CD4-positive, alpha-beta T cell treated with Interleukin-4 for 1 hour (primary cell): ENCODE measurements around the gene VILL.

Experiments used
- DNase-seq, 2 donors: peaks; one replicate each; pipeline ENCODE4 v3.0.0-alpha.2; 2020 to 2022

The VILL gene

GRCh38 chr3:37990527-37990926 lies at the start of gene VILL:
TSS of gene VILL (plus strand) at chr3:37990786. CDS start at chr3:37993673, 2,887 bp downstream.
- DNase-seq = peak in 1 of 2 donors; percentile 7

- DNase-seq = no peak
These were observed 48.7 kb upstream of the VILL start for GRCh38 chr3:37941608-37942508.

DNA sequence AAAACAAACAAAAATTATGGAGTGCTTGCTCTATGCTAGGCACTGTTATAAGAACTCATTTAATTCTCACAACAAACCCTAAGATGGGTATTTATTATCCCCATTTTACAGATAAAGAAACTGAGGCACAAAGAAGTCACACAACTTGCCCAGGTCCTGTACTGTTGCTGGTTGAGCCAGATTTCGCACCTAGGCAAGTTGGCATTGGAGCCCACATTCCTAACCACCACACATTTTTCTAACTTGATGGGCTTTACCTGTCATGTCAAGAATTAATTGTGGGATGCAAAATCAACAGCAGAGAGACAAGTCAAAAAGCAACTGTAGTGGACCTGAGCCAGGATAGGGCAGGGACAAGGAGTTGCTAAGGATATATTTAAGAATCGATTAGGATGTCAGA lies 47.9 kb upstream of the VILL start:
- DNase-seq = no peak

DNA sequence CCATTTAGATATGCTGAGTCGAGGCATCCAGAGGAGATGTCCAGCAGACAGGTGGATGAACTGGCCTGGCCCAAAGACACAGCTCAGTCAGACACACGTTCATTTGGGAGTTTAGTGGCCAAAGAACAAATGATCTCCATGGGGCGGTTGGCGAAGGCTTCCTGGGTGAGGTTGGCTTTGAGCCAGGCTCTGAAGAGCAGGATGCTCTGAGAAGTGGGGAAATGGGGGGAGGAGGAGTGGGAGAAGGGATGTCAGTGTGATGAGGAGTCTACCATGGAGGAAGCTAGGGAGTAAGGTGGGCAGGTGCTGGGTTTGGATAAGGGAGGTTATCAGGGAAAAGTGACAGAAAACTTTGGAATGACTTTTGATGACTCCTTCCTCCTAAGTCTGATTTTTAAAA lies 47.5 kb upstream of the VILL start:
- DNase-seq = no peak

- DNase-seq = no peak
These were observed 46.8 kb upstream of the VILL start for GRCh38 chr3:37943631-37944314.

GRCh38 chr3:37944391-37944842 lies 46.2 kb upstream of the VILL start:
- DNase-seq = no peak

DNA sequence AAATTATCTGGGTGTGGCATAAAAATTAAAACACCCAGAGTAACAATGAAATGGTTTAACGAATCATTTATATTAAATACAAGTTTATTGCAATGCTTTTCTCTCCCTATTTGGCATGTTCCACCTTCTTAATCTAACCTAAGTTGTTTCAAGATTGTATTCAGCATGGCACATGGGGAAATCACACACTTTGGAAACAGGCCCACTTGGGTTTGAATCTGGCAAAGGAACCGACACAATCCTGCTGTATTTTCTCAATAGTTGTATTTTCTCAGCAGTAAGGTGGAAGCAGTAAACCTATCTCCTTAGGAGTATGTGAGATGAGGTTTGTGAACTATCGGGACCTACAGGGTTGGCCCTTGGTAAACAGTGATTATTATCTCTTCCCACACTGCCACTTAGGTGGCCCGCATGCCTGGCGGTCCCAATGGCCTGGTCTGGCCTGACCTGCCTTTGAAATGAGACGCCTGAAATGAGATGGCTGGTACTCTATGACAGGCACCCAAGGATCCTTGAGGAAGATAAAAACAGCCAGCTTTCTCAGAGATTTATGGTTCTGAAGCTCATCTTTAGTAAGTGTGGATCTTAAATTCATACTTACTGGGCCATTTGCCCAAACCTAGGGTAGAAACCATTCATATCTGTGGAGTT lies 45.3 kb upstream of the VILL start:
- DNase-seq = no peak

DNA sequence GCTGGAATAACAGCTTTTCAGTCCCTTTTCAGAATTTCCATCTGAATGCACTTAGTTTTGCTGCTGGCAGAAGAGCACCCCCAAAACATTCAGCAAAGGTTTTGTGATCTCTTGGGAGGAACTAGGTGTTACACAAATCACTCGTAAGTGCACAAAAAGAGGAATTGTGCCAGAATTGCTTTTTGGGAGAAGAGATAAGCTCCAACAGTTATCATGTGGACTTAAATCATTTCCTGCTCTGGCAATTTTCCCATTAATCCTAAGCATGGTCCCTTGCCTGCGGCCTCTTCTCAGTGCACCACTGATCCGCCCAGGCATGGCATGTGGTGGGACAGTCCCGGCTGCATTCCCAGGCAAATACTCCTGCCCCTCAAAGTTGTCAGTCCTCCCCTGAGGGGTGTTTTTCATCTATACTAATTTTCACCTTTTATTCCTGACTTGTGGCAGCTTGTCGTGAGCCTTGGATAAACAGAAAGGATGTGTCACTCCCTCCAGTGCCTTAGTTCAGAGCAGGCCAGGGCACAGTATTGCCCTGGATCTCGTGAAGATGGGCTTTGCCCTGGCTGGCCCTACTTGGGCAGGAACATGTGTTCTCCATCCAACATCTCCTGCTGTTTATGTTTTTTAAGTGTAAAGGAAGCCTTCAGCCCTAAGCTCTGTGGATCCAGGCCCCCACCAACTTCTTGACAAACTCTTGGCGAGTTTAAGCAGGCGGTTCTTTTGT lies 44.6 kb upstream of the VILL start:
- no peak for DNase-seq

GRCh38 chr3:37946531-37946889 lies 44.1 kb upstream of the VILL start:
- DNase-seq = no peak

GRCh38 chr3:37949866-37950265 lies 40.7 kb upstream of the VILL start:
- DNase-seq = no peak

DNA sequence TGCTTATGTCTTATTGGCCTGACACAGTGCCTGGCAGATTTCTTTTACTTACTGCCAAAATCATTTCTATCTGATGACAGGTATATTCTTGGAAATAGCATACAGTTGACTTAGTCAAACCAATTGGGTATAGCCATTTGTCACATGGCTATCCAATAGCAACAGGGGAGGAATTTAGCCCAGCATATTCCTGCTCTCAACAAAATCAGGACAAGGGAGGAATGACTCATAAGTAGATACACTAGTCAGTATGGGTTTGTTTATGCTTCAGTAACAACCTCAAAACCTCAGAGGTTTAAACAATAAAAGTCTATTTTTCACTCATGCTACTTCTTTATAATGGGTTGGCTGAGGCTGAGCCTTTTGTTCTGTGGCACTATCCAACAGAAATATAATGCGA lies 38.0 kb upstream of the VILL start:
- no peak for DNase-seq

DNA sequence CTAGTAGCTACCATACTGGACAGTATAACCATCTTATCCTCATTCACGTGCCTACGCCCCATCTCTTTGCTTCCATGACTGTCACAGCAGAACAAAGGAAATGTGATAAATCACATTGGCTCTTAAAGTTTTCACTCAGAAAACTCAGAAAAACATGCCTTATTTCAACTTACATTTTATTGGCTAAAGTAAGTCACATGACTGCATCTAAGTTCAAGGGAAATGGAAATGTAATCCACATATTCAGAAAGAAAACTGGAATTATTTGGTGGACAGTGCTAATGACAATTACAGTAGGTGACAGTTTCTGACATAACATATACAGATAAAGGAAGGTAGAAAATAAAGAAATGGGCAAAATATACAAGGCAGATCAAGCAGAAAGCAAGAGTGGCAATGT lies 37.4 kb upstream of the VILL start:
- no peak for DNase-seq

DNA sequence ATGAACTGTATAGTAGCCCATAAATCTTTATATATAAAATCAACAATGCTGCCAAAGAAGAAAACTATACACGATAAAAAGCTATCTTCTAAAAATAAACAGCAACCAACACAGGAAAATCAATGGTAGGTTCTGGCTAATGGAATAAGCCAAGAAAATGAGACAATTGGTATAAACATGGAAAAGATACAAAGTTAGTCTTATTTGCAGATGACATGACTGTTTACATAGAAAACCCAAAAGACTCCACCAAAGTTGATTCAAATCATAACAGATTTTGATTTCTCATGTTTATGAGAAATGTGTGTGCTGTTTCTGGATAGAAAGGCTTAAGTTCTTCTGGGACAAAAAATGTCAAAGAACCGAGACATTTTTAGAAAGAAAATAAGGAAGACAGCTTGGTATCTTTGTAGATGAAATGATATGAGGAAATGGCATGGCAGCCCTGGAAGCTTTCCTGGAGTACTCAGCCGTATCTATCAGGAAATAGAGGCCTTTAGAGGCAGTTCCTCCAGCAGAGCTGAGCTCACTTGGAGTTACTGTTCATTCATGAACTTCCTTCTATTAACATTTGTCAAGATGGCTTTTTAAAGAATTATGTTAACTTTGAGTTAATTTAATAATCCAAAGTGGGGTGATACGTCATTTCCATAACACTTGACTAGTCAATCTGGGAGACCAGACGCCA lies 36.7 kb upstream of the VILL start:
- no peak for DNase-seq

GRCh38 chr3:37954881-37955280 lies 35.7 kb upstream of the VILL start:
- DNase-seq = no peak

GRCh38 chr3:37955918-37956707 lies 34.5 kb upstream of the VILL start:
- no peak for DNase-seq

- no peak for DNase-seq
These were observed 33.7 kb upstream of the VILL start for GRCh38 chr3:37956723-37957538.

- DNase-seq = no peak
These were observed 33.0 kb upstream of the VILL start for GRCh38 chr3:37957539-37957936.

DNA sequence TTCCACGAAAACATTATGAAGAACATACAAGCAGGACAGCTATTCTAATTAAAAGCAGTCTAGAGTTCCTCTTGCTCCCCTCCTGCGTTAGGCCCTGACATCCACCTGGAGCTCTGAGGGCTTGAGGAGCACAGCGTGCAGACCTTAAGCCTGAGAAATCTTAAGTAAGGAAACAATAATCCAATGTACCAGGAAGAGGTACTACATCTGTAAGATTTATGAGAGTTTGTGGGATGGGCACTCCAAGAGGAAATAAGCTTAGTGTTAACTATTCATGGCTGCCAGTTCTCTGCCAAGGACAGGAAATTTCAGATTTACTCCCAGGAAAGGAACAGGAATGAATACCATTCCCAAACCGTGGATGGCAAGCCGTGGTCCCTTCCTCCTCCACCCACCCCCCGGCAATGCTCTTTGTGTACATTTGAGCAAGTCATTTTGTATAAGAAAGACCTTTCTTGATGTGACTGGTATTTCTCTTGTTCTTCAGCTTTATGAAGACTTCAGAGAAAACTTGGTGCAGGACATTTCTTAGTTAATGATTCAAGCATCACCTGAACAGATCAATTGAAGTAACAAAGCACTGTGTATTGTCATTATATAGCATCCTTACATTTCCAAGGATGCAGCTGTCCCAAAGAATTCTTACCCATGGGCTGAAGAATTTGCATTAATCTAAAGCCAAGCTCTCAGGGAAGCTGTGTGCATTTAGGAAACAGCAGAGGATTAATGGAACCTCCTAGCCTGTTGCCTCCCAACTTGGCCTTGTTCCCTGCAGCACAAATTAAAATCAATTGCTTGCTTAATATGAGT lies 28.8 kb upstream of the VILL start:
- DNase-seq = no peak

- DNase-seq = no peak
These were observed 27.6 kb upstream of the VILL start for GRCh38 chr3:37963016-37963415.

DNA sequence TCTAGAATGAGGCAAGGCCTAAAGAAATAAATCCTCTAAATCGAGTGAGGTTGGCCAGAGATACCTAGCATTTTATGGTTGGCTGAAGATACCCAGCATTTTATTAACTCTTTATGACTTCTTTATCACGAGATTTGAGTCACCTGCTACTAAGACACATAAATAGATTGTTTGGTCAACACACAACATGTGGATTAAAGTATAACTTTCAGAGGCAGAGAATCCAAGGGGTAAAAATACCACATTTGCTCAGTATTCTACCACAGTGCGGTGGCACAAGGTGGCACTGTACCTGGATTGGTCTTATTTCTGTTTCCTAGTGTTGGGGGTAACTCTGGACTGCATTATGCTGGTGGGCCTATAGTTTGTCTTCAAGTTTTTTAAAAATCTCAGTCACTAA lies 27.0 kb upstream of the VILL start:
- DNase-seq = no peak
